Neural cell (in vitro differentiated cells): ENCODE measurements around the gene TRERF1. TPM values are rescaled to one million over a fixed set of nuclear protein-coding genes. Genes with fewer than 3 reads are reported as not detected.

Experiments used
- H2AFZ ChIP-seq: fragments of 200-600, 300-800 bp; sonication (generic), shearing (Covaris generic); 2 replicates; pipeline ENCODE4 v1.6.0; 2014; ENCODE audit warnings: low read depth, mild to moderate bottlenecking, antibody characterized with exemption, low read length, moderate library complexity
- H3F3A ChIP-seq: fragments of 200-600 bp; shearing (Covaris generic); 2 replicates; pipeline ENCODE4 v1.6.1; 2016; ENCODE audit warnings: mild to moderate bottlenecking, moderate library complexity, mixed read lengths, antibody characterized with exemption, low read length; ENCODE audit not compliant: insufficient read depth, poor library complexity, severe bottlenecking
- H3K27ac ChIP-seq: fragments of 200-600, 300-800 bp; sonication (generic), shearing (Covaris generic); 2 replicates; pipeline ENCODE4 v1.5.1; 2014; ENCODE audit warnings: mild to moderate bottlenecking, low read length, moderate library complexity
- H3K27me3 ChIP-seq: fragments of 300-800, 200-600 bp; sonication (generic), shearing (Covaris generic); 2 replicates; pipeline ENCODE4 v1.6.0; 2014; ENCODE audit warnings: mild to moderate bottlenecking, low read depth, low read length, moderate library complexity; ENCODE audit not compliant: insufficient read depth
- H3K36me3 ChIP-seq: fragments of 300-800, 200-600 bp; sonication (generic), shearing (Covaris generic); 2 replicates; pipeline ENCODE4 v1.5.1; 2014; ENCODE audit warnings: mild to moderate bottlenecking, antibody characterized with exemption, low read length, moderate library complexity; ENCODE audit not compliant: insufficient read depth
- H3K4me2 ChIP-seq: fragments of 300-800, 200-600 bp; sonication (generic), shearing (Covaris generic); 2 replicates; pipeline ENCODE4 v1.6.0; 2014; ENCODE audit warnings: mild to moderate bottlenecking, low read length
- H3K4me3 ChIP-seq: fragments of 300-800, 200-600 bp; sonication (generic), shearing (Covaris generic); 2 replicates; pipeline ENCODE4 v1.5.1; 2014; ENCODE audit warnings: mild to moderate bottlenecking, low read length, moderate library complexity
- H3K79me2 ChIP-seq: fragments of 200-600 bp; shearing (Covaris generic); replicated peaks from 2 replicates; pipeline ENCODE4 v1.6.0; 2014; ENCODE audit warnings: mild to moderate bottlenecking, low read length, moderate library complexity; ENCODE audit not compliant: insufficient read depth
- H3K9ac ChIP-seq: fragments of 300-800, 200-600 bp; sonication (generic), shearing (Covaris generic); 2 replicates; pipeline ENCODE4 v1.6.1; 2016; ENCODE audit warnings: mild to moderate bottlenecking, low read length, mixed read lengths
- H3K9me2 ChIP-seq: fragments of 200-600 bp; shearing (Covaris generic); 2 replicates; pipeline ENCODE4 v1.6.1; 2016; ENCODE audit warnings: mild to moderate bottlenecking, low read length, mixed read lengths; ENCODE audit not compliant: insufficient read depth
- H3K9me3 ChIP-seq: fragments of 200-600, 300-800 bp; sonication (generic), shearing (Covaris generic); 2 replicates; pipeline ENCODE4 v1.6.1; 2016; ENCODE audit warnings: mild to moderate bottlenecking, mixed run types, low read length, moderate library complexity, mixed read lengths
- H4K20me1 ChIP-seq: fragments of 200-600 bp; shearing (Covaris generic); 2 replicates; pipeline ENCODE4 v1.6.1; 2016; ENCODE audit warnings: mild to moderate bottlenecking, mixed run types; ENCODE audit not compliant: insufficient read depth
- EP300 ChIP-seq: fragments of 450-650 bp; conservative IDR thresholded peaks from 2 replicates; pipeline ENCODE4 v1.6.1; 2014; ENCODE audit warnings: antibody characterized with exemption, mild to moderate bottlenecking, moderate library complexity; ENCODE audit not compliant: poor library complexity, severe bottlenecking
- EZH2 ChIP-seq: fragments of 200-600, 300-800 bp; shearing (Covaris generic), sonication (generic); IDR thresholded peaks from 2 replicates; pipeline ENCODE4 v1.6.1; 2014; ENCODE audit warnings: antibody characterized with exemption, low read length, borderline replicate concordance, mild to moderate bottlenecking; ENCODE audit not compliant: insufficient read depth, poor library complexity, severe bottlenecking
- MXI1 ChIP-seq: fragments of 450-650 bp; conservative IDR thresholded peaks from 2 replicates; pipeline ENCODE4 v1.6.1; 2014; ENCODE audit warnings: antibody characterized with exemption, mild to moderate bottlenecking; ENCODE audit not compliant: poor library complexity, severe bottlenecking
- POLR2AphosphoS5 ChIP-seq: IDR thresholded peaks from 2 replicates; pipeline ENCODE4 v1.6.1; 2012
- RAD21 ChIP-seq: fragments of 450-650 bp; conservative IDR thresholded peaks from 2 replicates; pipeline ENCODE4 v1.6.1; 2014; ENCODE audit warnings: antibody characterized with exemption, mild to moderate bottlenecking, moderate library complexity
- SMC3 ChIP-seq: fragments of 450-650 bp; conservative IDR thresholded peaks from 2 replicates; pipeline ENCODE4 v1.6.1; 2014; ENCODE audit warnings: antibody characterized with exemption, mild to moderate bottlenecking, moderate library complexity; ENCODE audit not compliant: poor library complexity
- TAF1 ChIP-seq: IDR thresholded peaks from 2 replicates; pipeline ENCODE4 v1.6.1; 2012; ENCODE audit warnings: low read depth
- polyA plus RNA-seq: library from polyadenylated mRNA; depleted of rRNA; stranded (reverse); fragments of >200 nt; gene quantifications from 2 replicates; pipeline ENCODE4 v1.2.3, GENCODE V29; 2014
- TF ChIP-seq, protein P1 (sequence below): IDR thresholded peaks from 2 replicates; pipeline ENCODE4 v1.6.1; 2012; ENCODE audit warnings: borderline replicate concordance
- TF ChIP-seq, protein P2 (sequence below): fragments of 450-650 bp; IDR thresholded peaks from 2 replicates; pipeline ENCODE4 v1.5.1; 2014; ENCODE audit warnings: antibody characterized with exemption, mild to moderate bottlenecking, moderate library complexity; ENCODE audit not compliant: poor library complexity, severe bottlenecking

The TRERF1 gene
- polyA plus RNA-seq, 1 donor from 2014 or later: 4.5 TPM

DNA sequence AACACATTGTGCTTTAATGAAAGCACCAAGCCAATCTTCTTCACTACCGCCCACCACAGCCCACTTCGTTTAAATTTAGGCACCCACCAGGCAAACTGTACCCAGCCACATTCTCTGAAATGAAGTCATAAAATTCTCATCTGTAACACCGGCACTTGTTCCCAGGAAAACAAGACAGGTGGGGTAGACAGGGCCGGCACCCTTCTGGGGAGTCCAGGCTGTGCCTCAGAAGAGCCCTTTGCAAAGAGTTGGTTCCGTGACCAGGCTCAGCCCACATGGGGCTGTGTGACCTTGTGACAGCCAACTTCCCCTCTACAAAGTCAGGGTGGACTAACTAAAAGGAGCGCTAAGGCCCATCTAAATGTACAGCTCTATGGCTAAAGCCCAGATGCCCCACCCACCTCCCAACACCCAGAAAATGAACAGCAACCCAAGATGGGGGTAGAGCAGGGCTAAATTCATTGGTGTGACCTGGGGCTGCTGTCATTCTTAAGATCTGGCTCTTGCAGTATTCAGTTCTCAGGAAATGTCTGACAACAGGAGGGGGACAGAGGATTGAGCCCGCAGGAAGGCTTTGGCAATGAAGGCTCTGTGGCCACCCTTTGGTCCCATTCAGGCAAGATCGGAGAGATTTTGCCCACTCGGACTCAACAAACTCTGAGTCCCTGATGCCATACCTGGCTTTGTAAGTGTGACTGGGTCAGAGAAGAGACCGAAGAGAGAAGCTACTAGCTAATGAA is 56.7 kb downstream of the TRERF1 start:
- no peak overlapping the region for H2AFZ ChIP-seq
- no peak overlapping the region for H3K4me2 ChIP-seq
- no peak overlapping the region for H3K4me3 ChIP-seq
- H3K9me3 ChIP-seq: no peaks in the 10 kb centered on the region
- no peak overlapping the region for H3K9ac ChIP-seq
- no peaks in the 10 kb centered on the region for H3F3A ChIP-seq
- H3K9me2 ChIP-seq: no peaks in the 10 kb centered on the region
- peaks cover 17% of the 10 kb centered on the region for H3K79me2 ChIP-seq
- H3K36me3 ChIP-seq: no peaks in the 10 kb centered on the region
- TF ChIP-seq EZH2: no peak
- TF ChIP-seq, protein P1, sequence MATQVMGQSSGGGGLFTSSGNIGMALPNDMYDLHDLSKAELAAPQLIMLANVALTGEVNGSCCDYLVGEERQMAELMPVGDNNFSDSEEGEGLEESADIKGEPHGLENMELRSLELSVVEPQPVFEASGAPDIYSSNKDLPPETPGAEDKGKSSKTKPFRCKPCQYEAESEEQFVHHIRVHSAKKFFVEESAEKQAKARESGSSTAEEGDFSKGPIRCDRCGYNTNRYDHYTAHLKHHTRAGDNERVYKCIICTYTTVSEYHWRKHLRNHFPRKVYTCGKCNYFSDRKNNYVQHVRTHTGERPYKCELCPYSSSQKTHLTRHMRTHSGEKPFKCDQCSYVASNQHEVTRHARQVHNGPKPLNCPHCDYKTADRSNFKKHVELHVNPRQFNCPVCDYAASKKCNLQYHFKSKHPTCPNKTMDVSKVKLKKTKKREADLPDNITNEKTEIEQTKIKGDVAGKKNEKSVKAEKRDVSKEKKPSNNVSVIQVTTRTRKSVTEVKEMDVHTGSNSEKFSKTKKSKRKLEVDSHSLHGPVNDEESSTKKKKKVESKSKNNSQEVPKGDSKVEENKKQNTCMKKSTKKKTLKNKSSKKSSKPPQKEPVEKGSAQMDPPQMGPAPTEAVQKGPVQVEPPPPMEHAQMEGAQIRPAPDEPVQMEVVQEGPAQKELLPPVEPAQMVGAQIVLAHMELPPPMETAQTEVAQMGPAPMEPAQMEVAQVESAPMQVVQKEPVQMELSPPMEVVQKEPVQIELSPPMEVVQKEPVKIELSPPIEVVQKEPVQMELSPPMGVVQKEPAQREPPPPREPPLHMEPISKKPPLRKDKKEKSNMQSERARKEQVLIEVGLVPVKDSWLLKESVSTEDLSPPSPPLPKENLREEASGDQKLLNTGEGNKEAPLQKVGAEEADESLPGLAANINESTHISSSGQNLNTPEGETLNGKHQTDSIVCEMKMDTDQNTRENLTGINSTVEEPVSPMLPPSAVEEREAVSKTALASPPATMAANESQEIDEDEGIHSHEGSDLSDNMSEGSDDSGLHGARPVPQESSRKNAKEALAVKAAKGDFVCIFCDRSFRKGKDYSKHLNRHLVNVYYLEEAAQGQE: no peak
- H3K27me3 ChIP-seq: no peaks in the 10 kb centered on the region
- no peak overlapping the region for H3K27ac ChIP-seq
- no peaks in the 10 kb centered on the region for H4K20me1 ChIP-seq

GRCh38 chr6:42394151-42394550 is 57.6 kb downstream of the TRERF1 start:
- Histone ChIP-seq H4K20me1 (no peaks in the 10 kb centered on the region), H3K9me3 (no peaks in the 10 kb centered on the region), H3F3A (no peaks in the 10 kb centered on the region), H2AFZ (no peak overlapping the region), H3K27ac (no peak overlapping the region), H3K4me3 (no peak overlapping the region), H3K27me3 (no peaks in the 10 kb centered on the region), H3K9ac (no peak overlapping the region), H3K4me2 (no peak overlapping the region), H3K79me2 (peaks cover 17% of the 10 kb centered on the region), H3K36me3 (no peaks in the 10 kb centered on the region), H3K9me2 (no peaks in the 10 kb centered on the region)
- TF ChIP-seq, protein P2, sequence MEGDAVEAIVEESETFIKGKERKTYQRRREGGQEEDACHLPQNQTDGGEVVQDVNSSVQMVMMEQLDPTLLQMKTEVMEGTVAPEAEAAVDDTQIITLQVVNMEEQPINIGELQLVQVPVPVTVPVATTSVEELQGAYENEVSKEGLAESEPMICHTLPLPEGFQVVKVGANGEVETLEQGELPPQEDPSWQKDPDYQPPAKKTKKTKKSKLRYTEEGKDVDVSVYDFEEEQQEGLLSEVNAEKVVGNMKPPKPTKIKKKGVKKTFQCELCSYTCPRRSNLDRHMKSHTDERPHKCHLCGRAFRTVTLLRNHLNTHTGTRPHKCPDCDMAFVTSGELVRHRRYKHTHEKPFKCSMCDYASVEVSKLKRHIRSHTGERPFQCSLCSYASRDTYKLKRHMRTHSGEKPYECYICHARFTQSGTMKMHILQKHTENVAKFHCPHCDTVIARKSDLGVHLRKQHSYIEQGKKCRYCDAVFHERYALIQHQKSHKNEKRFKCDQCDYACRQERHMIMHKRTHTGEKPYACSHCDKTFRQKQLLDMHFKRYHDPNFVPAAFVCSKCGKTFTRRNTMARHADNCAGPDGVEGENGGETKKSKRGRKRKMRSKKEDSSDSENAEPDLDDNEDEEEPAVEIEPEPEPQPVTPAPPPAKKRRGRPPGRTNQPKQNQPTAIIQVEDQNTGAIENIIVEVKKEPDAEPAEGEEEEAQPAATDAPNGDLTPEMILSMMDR: no peak
- TF ChIP-seq, protein P1: no peak
- no peak for TF ChIP-seq SMC3
- TF ChIP-seq TAF1: no peak
- TF ChIP-seq RAD21: no peak
- no peak for TF ChIP-seq EP300
- TF ChIP-seq MXI1: no peak
- TF ChIP-seq EZH2: no peak
- no peak for TF ChIP-seq POLR2AphosphoS5
